GM18520 (cell line): Measurements from ENCODE around the gene WDR48.

Experiments
- ATAC-seq: cut with Tn5 transposase; IDR thresholded peaks from one replicate; pipeline ENCODE4 v1.9.1; 2021; ENCODE audit not compliant: unreplicated experiment

WDR48 gene

DNA sequence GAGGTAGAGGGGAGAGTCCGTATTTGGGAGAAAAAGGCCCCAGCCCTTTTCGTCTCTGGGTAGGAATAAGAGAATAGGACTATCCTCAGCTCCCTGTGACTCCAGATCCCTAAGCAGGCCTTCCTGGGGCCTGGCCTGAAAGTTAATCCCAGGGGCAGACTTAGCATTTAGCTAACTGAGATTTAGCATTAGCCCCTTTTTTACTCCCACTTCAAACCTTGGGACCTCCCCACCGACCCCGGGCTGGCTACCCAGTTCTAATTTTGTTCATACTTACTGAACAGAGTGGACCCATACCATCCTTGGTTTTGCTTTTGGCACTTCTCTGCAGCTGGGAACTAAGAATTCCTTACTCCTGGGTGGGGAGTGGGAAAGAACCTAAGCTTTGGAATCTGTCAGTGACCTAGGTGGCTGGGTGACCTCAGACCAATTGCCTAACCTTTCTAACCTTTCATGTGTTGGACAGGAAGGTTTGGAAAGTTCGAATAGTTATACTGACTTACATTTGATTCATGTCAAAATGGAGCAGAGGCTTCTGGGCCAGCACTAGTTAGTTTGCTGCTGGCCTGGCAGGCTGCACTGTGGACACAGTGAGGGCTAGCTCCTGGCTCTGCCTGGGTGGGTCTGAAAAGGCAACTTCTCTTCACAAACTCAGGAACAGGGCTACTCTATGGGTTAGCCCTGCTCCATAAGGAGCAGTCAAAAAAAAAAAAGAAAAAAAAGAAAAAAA, 67.3 kb downstream of the WDR48 start:
- ATAC-seq = no peak

DNA sequence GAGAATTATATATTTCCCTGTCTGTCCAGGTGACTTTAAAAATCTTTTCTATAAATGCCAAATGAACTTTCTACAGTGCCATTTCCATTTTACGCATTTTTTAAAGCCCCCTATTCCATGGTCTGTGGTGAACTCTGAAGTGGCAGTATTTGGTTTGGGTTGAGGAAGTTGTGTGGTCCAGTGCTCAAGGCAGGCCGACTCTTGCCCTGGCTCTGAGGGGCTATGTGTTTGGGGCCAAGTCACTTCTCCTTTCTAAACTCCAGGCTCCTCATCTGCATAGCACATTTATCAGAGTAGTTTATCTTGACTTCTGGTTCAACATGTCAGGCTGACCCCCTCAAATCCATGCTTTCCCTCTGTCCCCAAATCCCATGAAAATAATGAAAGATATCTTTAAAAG, 69.8 kb downstream of the WDR48 start:
- ATAC-seq = no peak

GRCh38 chr3:39122813-39123212, 71.0 kb downstream of the WDR48 start:
- peak; percentile 50 for ATAC-seq

DNA sequence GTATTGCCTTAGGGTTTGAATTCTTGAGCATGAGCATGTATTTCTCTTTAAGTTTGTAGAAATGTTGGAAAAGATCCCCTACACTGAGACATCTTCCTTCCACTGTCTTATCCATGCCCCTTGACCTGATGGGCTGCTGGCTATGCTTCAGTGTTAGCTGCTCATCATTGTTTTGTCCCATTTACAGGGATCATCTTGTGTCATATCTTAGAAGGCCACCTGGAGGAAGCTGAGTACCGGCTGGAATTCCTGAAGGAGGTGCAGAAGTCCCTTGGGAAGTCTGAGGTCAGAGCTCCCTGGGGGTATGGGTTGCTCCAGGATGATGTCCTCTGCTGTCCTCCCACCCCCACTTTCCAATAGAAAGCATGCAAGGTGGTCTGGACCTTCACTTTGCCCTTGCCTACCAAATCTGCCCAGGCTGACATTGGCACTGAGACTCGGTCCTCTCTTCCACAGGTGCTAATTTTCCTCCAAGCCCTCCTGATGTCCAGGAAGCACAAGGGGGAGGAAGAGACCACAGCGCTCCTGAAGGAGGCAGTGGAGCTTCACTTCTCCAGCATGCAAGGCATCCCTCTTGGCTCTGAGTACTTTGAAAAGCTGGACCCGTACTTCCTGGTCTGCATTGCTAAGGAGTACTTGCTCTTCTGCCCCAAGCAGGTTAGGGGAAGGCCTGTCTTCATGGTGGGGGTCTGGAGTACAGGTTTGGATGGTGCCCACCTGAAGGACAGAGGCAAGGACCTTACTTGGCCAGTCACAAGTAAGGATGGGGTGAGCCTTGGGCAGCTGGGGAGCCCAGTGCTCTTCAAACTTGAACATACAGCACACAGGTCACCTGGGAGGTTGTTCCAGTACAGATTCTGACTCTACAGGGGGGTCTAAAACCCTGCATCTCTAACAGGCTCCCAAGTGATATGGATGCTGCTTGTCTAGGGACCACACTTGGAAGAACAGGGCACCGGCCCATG, 73.3 kb downstream of the WDR48 start:
- no peak for ATAC-seq

GRCh38 chr3:39125841-39126500, 74.2 kb downstream of the WDR48 start:
- no peak for ATAC-seq

DNA sequence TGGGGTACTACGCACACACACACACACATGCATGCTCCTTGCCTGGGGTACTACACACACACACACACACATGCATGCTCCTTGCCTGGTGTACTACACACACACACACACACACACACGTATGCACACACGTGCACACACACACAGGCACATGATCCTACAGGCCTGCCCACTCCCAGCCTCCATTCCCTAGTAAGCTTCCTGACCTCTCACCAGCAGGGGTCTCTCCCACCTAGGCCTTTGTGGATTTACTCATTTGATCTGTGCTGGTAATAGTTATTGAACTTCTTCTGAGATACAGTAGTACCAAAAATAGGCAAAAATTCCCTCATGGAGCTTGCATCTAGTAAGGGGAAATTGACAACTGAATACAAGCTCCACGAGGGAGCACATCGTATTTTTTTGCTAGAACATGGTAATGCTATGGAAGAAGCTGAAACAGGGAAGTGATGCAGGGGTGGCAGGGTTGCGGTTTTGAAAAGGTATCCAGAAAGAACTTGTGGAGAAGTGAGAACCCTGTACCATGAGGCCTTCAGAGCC, 74.8 kb downstream of the WDR48 start:
- no peak for ATAC-seq

DNA sequence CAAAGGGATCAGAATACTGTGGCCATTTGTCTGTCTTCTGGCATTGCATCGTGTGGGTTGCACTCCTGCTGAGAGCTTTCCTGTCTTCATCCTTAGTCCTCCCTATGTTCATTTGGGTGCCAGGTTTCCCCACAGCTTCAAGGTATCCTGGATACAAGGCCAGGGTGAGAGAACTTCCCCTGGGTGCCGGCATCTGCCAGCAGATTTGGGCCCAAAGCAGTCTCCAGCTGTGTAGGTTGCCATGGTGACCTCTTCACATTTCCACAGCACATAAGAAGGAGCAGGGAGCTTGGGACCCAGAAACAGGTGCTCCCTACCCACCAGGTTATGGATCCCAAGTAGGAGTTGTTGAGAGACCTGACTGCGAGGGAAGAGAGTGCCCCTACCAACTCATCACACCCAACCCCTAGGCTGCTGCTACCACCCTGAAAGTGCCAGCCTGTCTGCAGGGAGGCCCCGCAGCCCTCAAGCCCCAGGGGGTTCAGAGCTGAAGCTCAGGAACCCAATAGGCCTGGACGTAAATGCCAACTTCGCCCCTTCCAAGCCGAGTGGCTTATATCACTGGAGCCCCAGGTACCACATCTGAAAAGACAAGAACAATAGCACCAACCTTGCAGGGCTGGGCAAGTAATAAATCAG, 75.6 kb downstream of the WDR48 start:
- no peak for ATAC-seq

DNA sequence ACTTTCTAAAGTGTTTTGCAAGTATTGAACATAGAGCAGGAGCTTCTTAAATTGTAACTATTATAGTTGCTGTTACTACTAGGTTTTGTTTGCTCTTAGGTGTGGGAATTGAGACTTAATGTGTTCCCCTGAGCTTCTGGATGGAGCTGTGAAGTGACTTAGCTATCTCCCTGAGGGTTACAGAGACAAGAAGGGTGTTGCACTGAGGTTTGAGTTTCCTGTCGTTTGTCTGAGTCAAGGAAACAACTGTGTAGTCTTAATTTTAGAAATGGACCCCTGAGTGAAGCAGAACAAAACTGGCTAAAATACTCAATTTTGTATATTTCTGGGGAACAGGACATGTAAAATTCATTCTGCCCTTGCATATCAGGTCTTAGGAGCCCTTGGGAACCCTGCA, 76.1 kb downstream of the WDR48 start:
- no peak for ATAC-seq

GRCh38 chr3:39128951-39129350, 77.1 kb downstream of the WDR48 start:
- no peak for ATAC-seq

DNA sequence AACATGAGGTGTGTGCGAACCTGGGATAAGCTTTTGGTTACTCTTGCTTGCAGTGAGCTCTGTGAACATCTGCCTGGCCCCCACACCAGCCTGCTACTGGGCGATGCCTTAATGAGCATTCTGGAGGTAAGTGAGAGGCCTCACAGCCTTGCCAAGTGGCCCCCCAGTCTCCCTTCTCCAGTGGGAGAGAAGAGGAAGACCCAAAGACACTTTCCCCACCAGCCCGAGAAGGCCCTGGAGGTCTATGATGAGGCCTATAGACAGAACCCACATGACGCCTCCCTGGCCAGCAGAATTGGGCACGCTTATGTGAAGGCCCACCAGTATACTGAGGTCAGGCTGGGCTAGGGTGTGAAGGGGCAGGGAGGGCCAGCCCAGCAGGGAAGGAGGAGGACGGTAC, 78.2 kb downstream of the WDR48 start:
- ATAC-seq = no peak

DNA sequence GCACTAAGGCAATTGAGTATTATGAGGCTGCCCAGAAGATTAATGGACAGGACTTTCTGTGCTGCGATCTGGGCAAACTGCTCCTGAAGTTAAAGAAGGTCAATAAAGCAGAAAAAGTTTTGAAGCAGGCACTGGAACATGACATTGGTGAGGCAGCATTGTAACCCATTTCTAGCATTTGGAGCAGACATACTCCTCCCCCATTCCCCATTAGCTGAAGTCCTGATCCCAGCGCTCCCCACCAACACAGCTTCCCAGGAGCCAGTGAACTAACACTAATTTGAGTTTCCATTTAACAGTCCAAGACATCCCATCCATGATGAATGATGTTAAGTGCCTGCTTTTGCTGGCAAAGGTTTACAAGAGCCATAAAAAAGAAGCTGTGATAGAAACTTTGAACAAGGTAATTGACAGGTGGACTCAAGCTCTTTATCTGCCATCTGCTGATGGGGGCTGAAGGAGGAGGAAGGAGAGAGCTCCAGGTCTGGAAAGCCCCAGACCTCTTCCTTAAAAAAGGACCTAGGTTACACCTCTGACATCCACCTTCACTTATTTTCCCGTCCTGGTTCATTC, 79.0 kb downstream of the WDR48 start:
- ATAC-seq = no peak

DNA sequence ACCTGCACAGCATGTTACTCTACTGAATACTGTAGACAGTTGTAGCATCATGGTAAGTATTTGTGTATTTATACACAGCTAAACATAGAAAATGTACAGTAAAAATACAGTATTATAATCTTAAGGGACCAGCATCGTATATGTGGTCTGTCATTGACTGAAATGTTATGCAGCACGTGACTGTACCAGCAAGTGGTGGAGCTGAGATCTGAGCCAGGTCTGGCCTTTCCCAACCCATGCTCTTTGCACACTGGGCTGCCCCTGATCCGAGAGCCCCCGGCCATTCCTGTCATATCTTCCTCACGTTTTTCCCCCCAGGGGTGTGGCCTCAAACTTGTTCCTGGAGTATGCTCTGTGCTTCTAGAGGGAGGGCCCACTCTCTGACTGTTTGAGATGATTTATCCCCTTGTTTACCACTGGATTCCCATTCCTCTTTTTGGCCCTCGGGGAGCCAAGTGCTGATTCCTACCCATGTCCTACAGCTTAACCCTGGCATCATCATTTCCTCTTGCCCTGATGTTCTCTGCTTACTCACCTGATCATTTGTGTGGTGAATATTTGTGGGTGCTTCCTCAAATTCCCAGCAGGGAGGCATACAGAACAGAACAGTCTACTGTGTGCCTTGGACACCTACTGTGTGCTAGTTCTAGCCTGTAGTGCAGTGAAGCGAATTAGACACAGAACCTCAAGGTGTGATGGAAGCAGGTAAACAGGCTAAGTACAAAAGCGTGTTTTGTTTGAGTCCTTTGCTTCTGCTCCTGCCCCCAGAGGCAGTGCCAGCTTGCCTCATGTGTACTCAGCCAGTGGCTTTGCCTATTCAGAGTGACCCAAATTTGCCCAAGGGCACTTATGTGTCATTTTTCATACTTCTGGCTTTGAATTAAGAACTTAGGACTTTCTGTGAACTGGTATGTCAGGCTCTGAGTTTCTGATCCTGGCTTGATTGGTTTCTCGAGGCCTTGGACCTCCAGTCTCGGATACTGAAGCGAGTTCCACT, 80.6 kb downstream of the WDR48 start:
- ATAC-seq = no peak

- no peak for ATAC-seq
Observed at GRCh38 chr3:39133093-39133490, 81.3 kb downstream of the WDR48 start.

- no peak for ATAC-seq
Observed at GRCh38 chr3:39133822-39134221, 82.0 kb downstream of the WDR48 start.

DNA sequence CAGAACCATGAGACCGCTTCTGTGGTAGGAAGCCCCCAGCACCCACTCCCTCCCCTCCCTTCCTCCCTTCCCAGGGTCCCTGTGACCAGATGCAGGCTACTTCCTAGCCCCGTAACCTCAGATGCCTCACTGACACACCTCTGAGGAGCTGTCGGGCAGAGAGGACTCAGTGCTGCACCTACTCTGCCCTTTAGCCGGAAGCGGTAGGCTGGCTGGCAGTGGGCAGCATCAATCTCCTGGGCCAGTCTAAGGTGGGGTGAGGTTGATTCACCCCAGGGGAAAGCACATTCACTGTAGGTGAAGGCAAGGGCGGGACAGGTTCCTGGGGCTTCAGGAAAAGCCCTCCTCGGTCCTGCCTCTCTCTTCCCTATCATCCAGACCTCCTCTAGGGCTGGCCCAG, 82.5 kb downstream of the WDR48 start:
- no peak for ATAC-seq

DNA sequence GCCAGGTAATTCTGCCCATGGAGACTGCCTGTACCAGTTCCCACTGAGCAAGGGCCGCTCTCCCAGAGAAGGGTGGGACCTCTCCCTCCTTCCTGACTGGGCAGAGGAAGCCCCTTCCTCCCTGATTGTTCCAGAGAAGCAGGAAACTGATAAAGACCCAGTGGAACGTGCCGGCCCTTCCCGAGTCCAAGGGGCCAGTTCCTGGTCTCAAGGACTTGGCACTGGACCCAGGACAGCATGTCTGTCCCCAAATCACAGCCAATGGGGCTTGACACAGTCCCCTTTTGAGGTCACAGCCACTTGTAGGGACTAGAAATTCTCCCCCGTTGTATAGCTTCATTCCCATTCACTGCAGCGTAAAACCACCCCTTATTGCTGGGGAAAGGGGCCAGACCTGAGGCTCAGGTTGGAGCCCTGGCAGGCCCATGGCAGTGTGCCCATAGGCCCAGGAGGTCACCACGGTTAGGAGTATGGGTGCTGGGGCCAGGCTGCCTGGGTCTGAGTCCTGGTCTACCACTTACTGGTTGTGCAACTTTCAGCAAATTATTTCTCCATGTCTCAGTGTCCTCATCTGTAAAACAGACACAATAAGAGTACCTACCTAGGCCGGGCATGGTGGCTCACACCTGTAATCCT, 83.5 kb downstream of the WDR48 start:
- no peak for ATAC-seq

- no peak for ATAC-seq
Observed at GRCh38 chr3:39136533-39137434, 85.0 kb downstream of the WDR48 start.

- ATAC-seq = no peak
Observed at GRCh38 chr3:39137435-39137936, 85.7 kb downstream of the WDR48 start.
